ENCODE results near the gene EP400.

Gene EP400

GRCh38 chr12:132071040-132071810, 121.5 kb downstream of the EP400 start:
- H3K36me3 ChIP-seq (ENCODE audit: insufficient read depth, low read length) = peaks cover 42% of the 10 kb centered on the region
- H3K9me3 ChIP-seq (ENCODE audit: low read length) = no peaks in the 10 kb centered on the region
- no peak overlapping the region for H3K4me3 ChIP-seq (ENCODE audit: low read depth in 1 of 2, low read length in 2 of 2)
- H3K27ac ChIP-seq (ENCODE audit: low read depth, low read length) = no peak overlapping the region
- H3K27me3 ChIP-seq (ENCODE audit: control insufficient read depth in 1 of 2, insufficient read depth in 2 of 2, low read length in 2 of 2) = no peaks in the 10 kb centered on the region
- H3K4me1 ChIP-seq (ENCODE audit: insufficient read depth, low read length) = no peaks in the 10 kb centered on the region
- H3K9ac ChIP-seq (ENCODE audit: low read length) = no peak overlapping the region

- no peaks in the 10 kb centered on the region for H3K4me1 ChIP-seq (ENCODE audit: insufficient read depth, low read length)
- no peak overlapping the region for H3K27ac ChIP-seq (ENCODE audit: low read depth, low read length)
- no peaks in the 10 kb centered on the region for H3K27me3 ChIP-seq (ENCODE audit: control insufficient read depth in 1 of 2, insufficient read depth in 2 of 2, low read length in 2 of 2)
- H3K9me3 ChIP-seq (ENCODE audit: low read length) = no peaks in the 10 kb centered on the region
- no peak overlapping the region for H3K4me3 ChIP-seq (ENCODE audit: low read depth in 1 of 2, low read length in 2 of 2)
- H3K9ac ChIP-seq (ENCODE audit: low read length) = no peak overlapping the region
- peaks cover 42% of the 10 kb centered on the region for H3K36me3 ChIP-seq (ENCODE audit: insufficient read depth, low read length)
Observed at GRCh38 chr12:132071830-132072384, 122.2 kb downstream of the EP400 start.

GRCh38 chr12:132074216-132074615, 124.5 kb downstream of the EP400 start:
- Histone ChIP-seq H3K36me3 (ENCODE audit: insufficient read depth, low read length) (peaks cover 32% of the 10 kb centered on the region), H3K27me3 (ENCODE audit: control insufficient read depth in 1 of 2, insufficient read depth in 2 of 2, low read length in 2 of 2) (no peaks in the 10 kb centered on the region), H3K27ac (ENCODE audit: low read depth, low read length) (no peak overlapping the region), H3K9me3 (ENCODE audit: low read length) (no peaks in the 10 kb centered on the region), H3K9ac (ENCODE audit: low read length) (no peak overlapping the region), H3K4me1 (ENCODE audit: insufficient read depth, low read length) (no peaks in the 10 kb centered on the region), H3K4me3 (ENCODE audit: low read depth in 1 of 2, low read length in 2 of 2) (no peak overlapping the region)

GRCh38 chr12:132075026-132075713, 125.4 kb downstream of the EP400 start:
- Histone ChIP-seq H3K9ac (ENCODE audit: low read length) (no peak overlapping the region), H3K27me3 (ENCODE audit: control insufficient read depth in 1 of 2, insufficient read depth in 2 of 2, low read length in 2 of 2) (no peaks in the 10 kb centered on the region), H3K9me3 (ENCODE audit: low read length) (no peaks in the 10 kb centered on the region), H3K4me1 (ENCODE audit: insufficient read depth, low read length) (no peaks in the 10 kb centered on the region), H3K36me3 (ENCODE audit: insufficient read depth, low read length) (peaks cover 32% of the 10 kb centered on the region), H3K27ac (ENCODE audit: low read depth, low read length) (no peak overlapping the region), H3K4me3 (ENCODE audit: low read depth in 1 of 2, low read length in 2 of 2) (no peak overlapping the region)

GRCh38 chr12:132075714-132076553, 126.2 kb downstream of the EP400 start:
- Histone ChIP-seq H3K4me3 (ENCODE audit: low read depth in 1 of 2, low read length in 2 of 2) (no peak overlapping the region), H3K9ac (ENCODE audit: low read length) (no peak overlapping the region), H3K27ac (ENCODE audit: low read depth, low read length) (no peak overlapping the region), H3K36me3 (ENCODE audit: insufficient read depth, low read length) (peaks cover 30% of the 10 kb centered on the region), H3K27me3 (ENCODE audit: control insufficient read depth in 1 of 2, insufficient read depth in 2 of 2, low read length in 2 of 2) (no peaks in the 10 kb centered on the region), H3K9me3 (ENCODE audit: low read length) (no peaks in the 10 kb centered on the region), H3K4me1 (ENCODE audit: insufficient read depth, low read length) (no peaks in the 10 kb centered on the region)

- Histone ChIP-seq H3K36me3 (ENCODE audit: insufficient read depth, low read length) (peaks cover 25% of the 10 kb centered on the region), H3K9me3 (ENCODE audit: low read length) (no peaks in the 10 kb centered on the region), H3K9ac (ENCODE audit: low read length) (no peak overlapping the region), H3K4me1 (ENCODE audit: insufficient read depth, low read length) (no peaks in the 10 kb centered on the region), H3K27me3 (ENCODE audit: control insufficient read depth in 1 of 2, insufficient read depth in 2 of 2, low read length in 2 of 2) (no peaks in the 10 kb centered on the region), H3K27ac (ENCODE audit: low read depth, low read length) (no peak overlapping the region), H3K4me3 (ENCODE audit: low read depth in 1 of 2, low read length in 2 of 2) (no peak overlapping the region)
Observed at GRCh38 chr12:132076711-132077110, 127.0 kb downstream of the EP400 start.

- Histone ChIP-seq H3K4me3 (ENCODE audit: low read depth in 1 of 2, low read length in 2 of 2) (no peak overlapping the region), H3K9ac (ENCODE audit: low read length) (no peak overlapping the region), H3K27me3 (ENCODE audit: control insufficient read depth in 1 of 2, insufficient read depth in 2 of 2, low read length in 2 of 2) (no peaks in the 10 kb centered on the region), H3K36me3 (ENCODE audit: insufficient read depth, low read length) (peaks cover 25% of the 10 kb centered on the region), H3K27ac (ENCODE audit: low read depth, low read length) (no peak overlapping the region), H3K4me1 (ENCODE audit: insufficient read depth, low read length) (no peaks in the 10 kb centered on the region), H3K9me3 (ENCODE audit: low read length) (no peaks in the 10 kb centered on the region)
Observed at GRCh38 chr12:132077322-132078100, 127.8 kb downstream of the EP400 start.

GRCh38 chr12:132078190-132078589, 128.4 kb downstream of the EP400 start:
- H3K36me3 ChIP-seq (ENCODE audit: insufficient read depth, low read length) = peaks cover 25% of the 10 kb centered on the region
- no peak overlapping the region for H3K27ac ChIP-seq (ENCODE audit: low read depth, low read length)
- no peak overlapping the region for H3K9ac ChIP-seq (ENCODE audit: low read length)
- H3K9me3 ChIP-seq (ENCODE audit: low read length) = no peaks in the 10 kb centered on the region
- no peaks in the 10 kb centered on the region for H3K27me3 ChIP-seq (ENCODE audit: control insufficient read depth in 1 of 2, insufficient read depth in 2 of 2, low read length in 2 of 2)
- no peak overlapping the region for H3K4me3 ChIP-seq (ENCODE audit: low read depth in 1 of 2, low read length in 2 of 2)
- no peaks in the 10 kb centered on the region for H3K4me1 ChIP-seq (ENCODE audit: insufficient read depth, low read length)

- no peaks in the 10 kb centered on the region for H3K27me3 ChIP-seq (ENCODE audit: control insufficient read depth in 1 of 2, insufficient read depth in 2 of 2, low read length in 2 of 2)
- H3K9me3 ChIP-seq (ENCODE audit: low read length) = no peaks in the 10 kb centered on the region
- no peak overlapping the region for H3K27ac ChIP-seq (ENCODE audit: low read depth, low read length)
- H3K4me1 ChIP-seq (ENCODE audit: insufficient read depth, low read length) = peaks cover 5% of the 10 kb centered on the region
- no peak overlapping the region for H3K9ac ChIP-seq (ENCODE audit: low read length)
- H3K36me3 ChIP-seq (ENCODE audit: insufficient read depth, low read length) = peaks cover 25% of the 10 kb centered on the region
- H3K4me3 ChIP-seq (ENCODE audit: low read depth in 1 of 2, low read length in 2 of 2) = no peak overlapping the region
Observed at GRCh38 chr12:132079200-132079599, 129.5 kb downstream of the EP400 start.

GRCh38 chr12:132079695-132080094, 130.0 kb downstream of the EP400 start:
- H3K4me1 ChIP-seq (ENCODE audit: insufficient read depth, low read length) = peaks cover 5% of the 10 kb centered on the region
- H3K9ac ChIP-seq (ENCODE audit: low read length) = no peak overlapping the region
- H3K4me3 ChIP-seq (ENCODE audit: low read depth in 1 of 2, low read length in 2 of 2) = no peak overlapping the region
- no peak overlapping the region for H3K27ac ChIP-seq (ENCODE audit: low read depth, low read length)
- H3K9me3 ChIP-seq (ENCODE audit: low read length) = no peaks in the 10 kb centered on the region
- no peaks in the 10 kb centered on the region for H3K27me3 ChIP-seq (ENCODE audit: control insufficient read depth in 1 of 2, insufficient read depth in 2 of 2, low read length in 2 of 2)
- peaks cover 25% of the 10 kb centered on the region for H3K36me3 ChIP-seq (ENCODE audit: insufficient read depth, low read length)
